DMS79 (cell line): ENCODE results near the gene CAMK2A.
"Not testable (repeated sequence)": the region's sequence is repeated elsewhere in the genome, so short reads cannot be mapped to it uniquely, and the experiment has no call there.

Source experiments
- DNase-seq: peaks from one replicate; lab custom pipeline; 2025; lab: John Stamatoyannopoulos, UW

The CAMK2A gene

DNA sequence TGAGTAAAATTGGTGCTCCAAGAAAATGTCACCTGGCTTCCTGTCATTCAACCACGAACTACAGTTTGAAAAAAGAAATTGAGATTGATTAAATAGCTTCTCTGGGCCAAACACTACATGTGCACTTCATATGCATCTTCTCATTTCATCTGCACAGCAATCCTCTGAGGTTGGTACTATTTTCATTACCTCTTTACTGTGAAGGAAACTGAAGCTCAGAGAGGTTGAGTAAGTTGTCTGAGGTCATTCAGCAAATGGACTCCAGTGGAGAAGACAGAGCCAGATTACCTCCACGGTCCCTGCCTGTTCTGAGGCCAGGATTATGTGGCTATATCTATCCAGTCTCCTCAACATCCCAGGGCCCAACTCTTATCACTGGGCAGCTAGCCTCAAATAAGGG, 53.3 kb downstream of the CAMK2A start:
- no peak for DNase-seq

DNA sequence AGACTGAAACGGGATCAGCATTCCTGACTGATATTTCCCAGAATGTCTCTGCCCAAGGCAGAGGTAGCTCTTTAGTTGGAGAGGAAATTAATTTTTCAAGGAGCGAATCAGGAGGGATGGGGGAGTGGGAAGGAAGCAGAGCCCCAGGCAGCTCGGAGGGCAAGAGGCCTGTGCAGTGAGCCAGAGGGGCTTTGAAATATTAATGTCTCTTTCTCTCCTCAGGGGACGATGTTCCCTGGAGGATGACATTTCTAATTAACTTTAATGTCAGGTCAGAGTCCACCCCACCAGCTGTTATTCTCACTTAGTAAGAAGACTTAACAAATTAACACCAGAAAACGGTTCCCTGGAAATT, 54.1 kb downstream of the CAMK2A start:
- no peak for DNase-seq

DNA sequence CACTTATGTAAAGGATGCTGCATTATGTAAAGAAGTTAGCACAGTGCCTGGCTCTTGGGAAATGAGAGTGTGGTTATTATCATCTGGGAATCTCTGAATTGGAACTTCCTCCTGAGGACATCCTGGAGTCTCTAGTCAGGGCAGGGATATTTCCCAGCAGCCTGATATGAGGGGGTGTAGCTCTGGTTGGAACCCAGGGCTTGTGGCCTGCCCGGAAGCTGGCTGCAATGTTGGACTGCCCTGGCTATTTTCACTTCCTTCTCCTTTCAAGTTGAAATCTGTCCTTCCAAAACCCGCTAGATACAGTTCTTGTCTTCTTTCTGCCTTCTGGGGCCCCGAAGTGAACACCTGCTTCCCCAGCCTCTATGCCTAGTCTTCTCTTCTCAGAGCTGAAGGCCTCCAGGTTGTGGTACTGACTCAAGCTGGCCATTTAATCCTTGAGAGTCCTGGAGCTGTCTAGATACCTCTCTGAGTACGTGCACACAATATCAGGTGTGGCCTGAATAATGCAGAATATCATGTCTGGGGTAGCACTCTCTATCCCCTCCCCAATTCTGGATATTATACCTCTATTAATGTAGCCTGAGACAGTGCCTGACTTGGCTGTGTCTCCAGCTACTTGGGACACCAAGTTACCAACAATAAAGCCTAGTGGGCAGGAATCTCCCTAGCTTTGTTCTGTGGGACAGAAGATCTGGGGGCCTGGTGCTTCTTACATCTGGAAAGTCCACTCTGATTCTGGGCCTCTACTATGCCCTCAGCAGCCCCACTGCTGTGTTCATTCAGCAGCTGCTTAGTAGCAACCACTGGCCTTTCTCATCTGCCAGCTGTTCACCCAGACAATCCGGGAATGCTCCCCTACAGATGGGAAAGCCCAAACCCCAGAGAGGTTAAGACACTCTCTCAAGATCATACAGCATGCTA, 54.7 kb downstream of the CAMK2A start:
- no peak for DNase-seq

GRCh38 chr5:150233706-150234105, 55.9 kb downstream of the CAMK2A start:
- not testable (repeated sequence) for DNase-seq

DNA sequence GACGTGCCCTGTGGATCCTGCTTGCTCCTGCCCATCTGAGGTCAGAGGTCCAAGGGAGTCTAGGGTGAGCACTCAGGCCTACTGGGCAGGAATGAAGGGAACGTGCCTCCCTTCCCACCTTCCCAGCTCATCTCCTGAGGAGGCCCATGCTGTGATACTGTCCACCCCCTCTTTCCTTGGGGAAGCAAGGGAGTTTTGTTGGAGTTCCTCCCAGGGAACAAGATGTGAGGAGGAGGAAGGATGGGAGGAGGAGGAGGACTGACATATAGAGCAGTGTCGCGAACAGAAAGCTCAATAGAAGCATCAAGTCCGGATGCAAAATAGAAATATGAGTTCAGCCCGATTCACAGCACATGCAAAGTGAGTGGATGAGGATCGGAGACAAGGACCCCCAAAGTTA, 58.7 kb downstream of the CAMK2A start:
- no peak for DNase-seq

GRCh38 chr5:150229571-150229970, 60.0 kb downstream of the CAMK2A start:
- DNase-seq = no peak

DNA sequence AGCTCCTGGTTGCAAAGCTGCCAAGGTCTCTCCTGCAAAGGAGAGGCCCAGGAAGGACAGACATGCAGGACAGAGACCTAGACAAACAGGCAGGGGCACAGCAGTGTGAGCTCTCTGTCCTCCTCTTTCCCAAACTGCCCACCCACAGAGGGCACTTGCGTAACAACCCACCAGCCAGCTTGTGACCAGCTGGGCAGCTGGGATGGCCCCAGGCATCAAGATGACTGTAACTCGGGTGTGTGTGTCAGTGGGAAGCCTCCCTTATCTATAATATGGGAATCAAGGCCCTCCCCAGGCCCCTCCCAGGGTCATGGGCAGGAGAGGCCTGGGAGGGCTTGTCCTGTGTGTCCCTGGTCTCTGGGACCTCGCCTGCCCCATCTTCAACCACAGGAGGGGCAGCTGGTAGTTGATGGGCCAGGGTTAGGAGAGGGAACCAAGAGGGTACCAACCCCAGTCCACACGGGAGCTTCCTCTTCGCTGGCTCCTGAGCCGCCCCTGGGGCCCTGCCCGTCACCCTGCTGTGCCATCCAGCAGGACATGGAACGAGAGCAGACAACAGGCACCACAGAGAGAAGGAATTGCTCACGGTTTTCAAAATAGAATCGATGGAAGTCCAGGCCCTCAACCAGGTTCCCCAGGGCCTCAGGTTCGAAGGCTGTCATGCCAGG, 61.8 kb downstream of the CAMK2A start:
- no peak for DNase-seq

- no peak for DNase-seq
Measured at GRCh38 chr5:150227036-150227435, 62.5 kb downstream of the CAMK2A start.

GRCh38 chr5:150224483-150225027, 65.0 kb downstream of the CAMK2A start:
- DNase-seq = no peak

GRCh38 chr5:150223474-150223873, 66.1 kb downstream of the CAMK2A start:
- DNase-seq = no peak

GRCh38 chr5:150222906-150223305, 66.7 kb downstream of the CAMK2A start:
- no peak for DNase-seq

GRCh38 chr5:150221471-150221870, 68.1 kb downstream of the CAMK2A start:
- no peak for DNase-seq

DNA sequence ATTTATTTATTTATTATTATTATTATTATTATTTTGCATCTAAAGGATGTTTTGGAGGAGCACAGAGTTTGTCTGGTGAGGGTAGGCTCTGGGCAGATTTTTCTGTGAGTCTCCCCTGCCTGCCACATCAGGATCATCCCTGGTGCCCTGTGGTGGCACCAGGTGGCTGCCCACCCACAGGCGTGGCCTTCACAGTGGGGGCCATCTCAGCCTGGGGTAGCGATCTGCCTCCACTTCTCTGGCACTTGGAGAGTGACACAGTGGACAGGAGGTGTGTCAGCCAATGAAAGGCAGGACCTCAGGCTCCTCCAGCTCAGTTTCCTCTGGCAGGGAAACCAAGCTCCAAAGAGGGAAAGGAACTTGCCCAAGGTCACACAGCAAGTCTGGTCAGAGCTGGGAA, 69.7 kb downstream of the CAMK2A start:
- no peak for DNase-seq

DNA sequence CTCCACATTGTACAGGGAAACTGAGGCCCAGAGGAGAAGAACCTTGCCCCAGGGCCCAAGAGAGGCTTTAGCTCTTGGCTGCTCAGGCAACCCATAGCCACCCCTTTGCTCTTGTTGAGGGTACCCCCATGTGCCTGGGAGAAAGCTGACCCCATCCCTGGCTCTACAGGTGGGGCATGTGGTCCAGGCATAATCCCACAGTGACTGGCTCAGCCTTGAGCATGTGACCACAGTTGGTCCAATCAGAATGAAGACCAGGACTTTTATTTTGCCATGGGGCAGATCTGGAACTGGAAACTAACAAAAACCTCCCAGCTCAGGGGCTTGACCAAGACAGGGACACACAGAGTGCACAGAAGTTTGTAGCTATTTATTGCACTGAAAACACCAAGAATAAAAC, 70.4 kb downstream of the CAMK2A start:
- no peak for DNase-seq

DNA sequence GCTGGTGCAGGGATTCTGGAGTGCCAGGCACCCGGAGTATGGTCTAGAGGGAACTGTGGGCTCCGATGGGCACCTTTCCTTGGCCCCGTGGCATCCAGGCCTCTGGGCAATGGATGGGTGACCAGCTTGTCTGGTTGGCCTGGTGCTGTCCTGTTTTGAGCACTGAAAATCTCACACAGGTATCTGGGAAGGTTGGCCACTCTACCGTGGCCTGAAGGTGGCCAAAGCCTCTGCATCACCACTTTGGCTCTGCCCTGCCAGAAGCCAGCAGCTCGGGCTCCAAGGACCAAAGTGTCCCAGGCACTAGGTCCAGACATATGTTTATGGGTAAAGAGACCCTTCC, 70.9 kb downstream of the CAMK2A start:
- DNase-seq = no peak

DNA sequence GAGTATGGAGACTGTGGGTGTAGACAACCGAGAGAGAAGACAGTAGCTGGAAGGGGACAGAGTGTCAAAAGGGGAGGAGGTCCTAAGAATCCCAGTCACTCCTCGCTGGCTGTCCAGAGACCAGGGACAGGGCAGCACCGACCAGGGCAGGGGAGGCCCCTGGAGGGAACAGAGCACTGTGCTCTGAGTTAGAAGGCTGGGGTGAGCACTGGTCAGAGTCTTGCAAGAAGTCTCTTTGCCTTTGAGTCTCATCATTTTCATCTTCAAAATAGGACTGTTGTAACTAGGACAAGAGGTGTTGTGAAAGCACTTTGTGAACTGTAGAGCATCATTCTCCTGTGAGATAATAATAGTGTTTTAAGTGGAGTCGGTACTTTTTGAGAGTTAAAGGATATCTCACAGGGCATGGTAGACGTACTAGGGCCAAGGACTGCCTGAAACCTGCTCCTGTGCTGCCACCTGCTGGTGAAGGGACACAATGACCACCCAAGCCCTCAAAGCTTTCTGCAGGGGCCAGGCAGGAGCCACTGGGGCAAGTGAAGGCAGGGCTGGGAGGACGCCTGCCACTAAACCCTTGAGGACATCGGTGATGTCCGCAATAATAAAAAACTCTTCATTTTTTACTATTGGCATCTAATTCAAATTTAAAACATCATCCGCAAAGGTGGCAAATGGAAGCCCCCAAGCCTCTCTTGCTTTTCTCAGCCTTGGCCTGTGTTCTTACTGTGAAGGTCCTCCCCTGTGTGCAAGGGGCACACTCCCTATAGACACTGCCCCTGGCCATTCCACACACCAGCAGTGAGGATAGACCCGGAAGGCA, 71.5 kb downstream of the CAMK2A start:
- peak; percentile 2 for DNase-seq

GRCh38 chr5:150217038-150217437, 72.5 kb downstream of the CAMK2A start:
- no peak for DNase-seq

DNA sequence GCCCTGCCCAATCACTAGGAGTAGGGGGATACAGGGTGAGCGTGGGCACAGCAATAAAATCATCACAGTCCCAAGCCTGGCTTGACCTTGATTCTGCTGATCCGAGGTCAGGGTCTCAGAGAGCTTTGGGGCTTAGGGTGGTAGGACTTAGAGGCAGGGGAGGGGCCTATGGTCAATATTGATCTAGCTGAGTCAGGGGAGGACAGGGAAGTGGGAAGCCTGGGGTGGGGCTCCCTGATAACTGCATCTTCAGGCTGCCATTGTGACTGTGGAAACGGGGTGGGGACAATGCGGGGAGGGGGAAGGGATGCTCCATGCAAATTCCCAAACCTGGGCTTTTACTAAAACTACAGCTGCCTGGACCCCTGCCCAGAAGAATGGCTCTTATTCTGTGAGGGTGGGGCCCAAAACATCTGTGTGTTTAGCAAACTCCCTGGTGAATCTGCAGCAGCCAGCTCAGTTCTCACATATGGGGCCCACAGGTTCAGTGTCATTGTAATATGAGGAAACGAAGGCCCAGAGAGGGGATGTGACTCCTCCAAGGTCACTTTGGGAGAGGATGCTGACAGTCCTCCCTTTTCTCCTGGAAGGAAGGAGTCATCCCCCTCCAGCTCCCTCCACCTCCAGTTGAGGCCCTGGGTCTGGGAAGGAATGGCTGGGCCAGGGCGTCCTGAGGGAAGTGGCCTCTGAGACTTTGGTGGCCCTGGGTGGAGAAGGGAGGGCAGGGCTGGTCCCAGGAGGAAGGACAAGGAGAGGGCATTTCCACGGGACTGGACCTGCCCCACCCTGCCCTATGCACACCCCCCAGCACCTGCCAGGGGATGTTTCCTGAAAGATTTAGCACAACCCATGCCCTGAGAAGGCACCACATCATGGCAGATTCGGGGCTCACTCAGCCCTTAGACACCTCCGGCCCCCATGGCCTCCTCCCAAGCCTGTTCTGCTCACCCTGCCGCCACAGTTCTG, 73.3 kb downstream of the CAMK2A start:
- no peak for DNase-seq

GRCh38 chr5:150214289-150214688, 75.3 kb downstream of the CAMK2A start:
- no peak for DNase-seq

GRCh38 chr5:150213530-150213929, 76.0 kb downstream of the CAMK2A start:
- DNase-seq = no peak
